ENCODE results near the gene DAZ2. TPM values are rescaled to one million over a fixed set of nuclear protein-coding genes. Genes with fewer than 3 reads are reported as not detected.
"Not testable (repeated sequence)": the region's sequence is repeated elsewhere in the genome, so short reads cannot be mapped to it uniquely, and the experiment has no call there.

The DAZ2 gene
- total RNA-seq: not detected

- intact Hi-C loops (cut with DNase I): not testable (repeated sequence)
These were observed at the start of gene DAZ2 for GRCh38 chrY:23219233-23219632. Gene DAZ2, plus strand, starts transcription at chrY:23219533. Its CDS starts 208 bp downstream, at chrY:23219741.

GRCh38 chrY:23198908-23199307 is 20.4 kb upstream of the DAZ2 start, which contains the start of gene DAZ1:
Gene DAZ1, minus strand, starts transcription at chrY:23199008. Its CDS starts 208 bp downstream, at chrY:23198800.
- intact Hi-C loops (cut with DNase I); DNase-seq (ENCODE audit: low spot score); ATAC-seq: not testable (repeated sequence)

More at GRCh38 chrY:23219233-23219632, at the start of gene DAZ2:
- not testable (repeated sequence) for ATAC-seq; DNase-seq (ENCODE audit: low spot score)

- ATAC-seq; intact Hi-C loops (cut with DNase I); DNase-seq (ENCODE audit: low spot score): not testable (repeated sequence)
These were observed 11.9 kb upstream of the DAZ2 start for GRCh38 chrY:23207455-23207854.

GRCh38 chrY:23209802-23210495 is 9.4 kb upstream of the DAZ2 start:
- DNase-seq (ENCODE audit: low spot score); ATAC-seq; intact Hi-C loops (cut with DNase I): not testable (repeated sequence)

GRCh38 chrY:23210681-23211080 is 8.7 kb upstream of the DAZ2 start:
- intact Hi-C loops (cut with DNase I); DNase-seq (ENCODE audit: low spot score); ATAC-seq: not testable (repeated sequence)

Other genes with a start within 250 kb of the DAZ2 start
- gene BPY2, start 235.3 kb upstream of the DAZ2 start, total RNA-seq: not detected
- not detected for gene DAZ1, start 20.5 kb upstream of the DAZ2 start, total RNA-seq

Measured in sciatic nerve (tissue), 2 donors.